CD14-positive monocyte (primary cell): ENCODE data around the gene TACC2. TPM values are rescaled to one million over a fixed set of nuclear protein-coding genes. Genes with fewer than 3 reads are reported as not detected.

Experiments
- DNase-seq, 3 donors: peaks; one replicate each; pipeline ENCODE4 v3.0.0-alpha.2; 2011 to 2022
- H2AFZ ChIP-seq: 2 replicates; pipeline ENCODE4 v1.6.0; 2012; ENCODE audit warnings: mild to moderate bottlenecking, low read depth, low read length, inconsistent platforms; ENCODE audit not compliant: insufficient read depth, poor library complexity, severe bottlenecking
- H3K27ac ChIP-seq, 2 donors: 1 replicate in 1 of 2; 2 replicates in 1 of 2; pipeline ENCODE4 v1.5.1; 2012 to 2013; ENCODE audit warnings: low read length in 2 of 2, control low read depth in 1 of 2, inconsistent platforms in 1 of 2, low read depth in 1 of 2, mild to moderate bottlenecking in 1 of 2
- H3K27me3 ChIP-seq, 2 donors: one replicate each; pipeline versions ENCODE4 v1.6.0 to v1.6.1; 2011 to 2013; ENCODE audit warnings: low read length in 2 of 2; ENCODE audit not compliant: control insufficient read depth in 2 of 2, insufficient read depth in 2 of 2
- H3K36me3 ChIP-seq, 2 donors: replicated peaks in 1 of 2; 1 replicate in 1 of 2; 2 replicates in 1 of 2; pipeline versions ENCODE4 v1.5.1 to v1.6.1; 2012 to 2013; ENCODE audit warnings: low read length in 2 of 2, control low read depth in 1 of 2, inconsistent platforms in 1 of 2, mild to moderate bottlenecking in 1 of 2; ENCODE audit not compliant: insufficient read depth in 2 of 2, control insufficient read depth in 1 of 2
- H3K4me1 ChIP-seq, 2 donors: 1 replicate in 1 of 2; 2 replicates in 1 of 2; pipeline versions ENCODE4 v1.5.1 to v1.6.1; 2012 to 2013; ENCODE audit warnings: low read length in 2 of 2, control low read depth in 1 of 2, inconsistent platforms in 1 of 2, mild to moderate bottlenecking in 1 of 2, moderate library complexity in 1 of 2; ENCODE audit not compliant: insufficient read depth in 2 of 2, control insufficient read depth in 1 of 2
- H3K4me2 ChIP-seq: replicated peaks from 2 replicates; pipeline ENCODE3; 2012; ENCODE audit warnings: low read length, moderate library complexity, mild to moderate bottlenecking; ENCODE audit not compliant: poor library complexity, severe bottlenecking; ENCODE audit errors: extremely low read depth
- H3K4me3 ChIP-seq, 3 experiments: fragments of 200-600 bp in 1 of 3; sonication (generic) in 1 of 3; replicated peaks in 1 of 3; 1 replicate in 2 of 3; 2 replicates in 1 of 3; pipeline ENCODE4 v1.5.1; 2011 to 2013; ENCODE audit warnings: low read length in 3 of 3, mild to moderate bottlenecking in 3 of 3, control low read depth in 2 of 3, low read depth in 2 of 3, inconsistent platforms in 1 of 3, moderate library complexity in 1 of 3
- H3K79me2 ChIP-seq: 2 replicates; pipeline ENCODE4 v1.6.0; 2012; ENCODE audit warnings: mild to moderate bottlenecking, control low read depth, inconsistent platforms, low read length, moderate library complexity; ENCODE audit not compliant: insufficient read depth
- H3K9ac ChIP-seq: 2 replicates; pipeline ENCODE4 v1.6.0; 2017; ENCODE audit warnings: low read length, mild to moderate bottlenecking; ENCODE audit not compliant: insufficient read depth, poor library complexity, severe bottlenecking
- H3K9me3 ChIP-seq, 2 donors: replicated peaks in 1 of 2; 1 replicate in 1 of 2; 2 replicates in 1 of 2; pipeline versions ENCODE4 v1.5.1 to v1.6.1; 2012 to 2013; ENCODE audit warnings: low read length in 2 of 2, control low read depth in 1 of 2; ENCODE audit not compliant: control insufficient read depth in 1 of 2, insufficient read depth in 1 of 2
- H4K20me1 ChIP-seq: 2 replicates; pipeline ENCODE4 v1.6.0; 2012; ENCODE audit warnings: mild to moderate bottlenecking, low read length, control low read depth, moderate library complexity; ENCODE audit not compliant: insufficient read depth
- H3K27ac Mint-ChIP-seq, 7 donors: one replicate each; pipeline ENCODE4 v1.8.0; 2020; ENCODE audit warnings: mild to moderate bottlenecking in 7 of 7, mixed read lengths in 7 of 7, moderate library complexity in 6 of 7, inconsistent platforms in 2 of 7
- H3K27me3 Mint-ChIP-seq, 3 donors: one replicate each; pipeline ENCODE4 v1.8.0; 2021 to 2022; ENCODE audit warnings: low read depth in 3 of 3, mild to moderate bottlenecking in 3 of 3, mixed read lengths in 3 of 3, moderate library complexity in 3 of 3, inconsistent platforms in 1 of 3
- H3K36me3 Mint-ChIP-seq, 2 donors: one replicate each; pipeline ENCODE4 v1.8.0; 2020; ENCODE audit warnings: mixed read lengths in 2 of 2, inconsistent platforms in 1 of 2, mild to moderate bottlenecking in 1 of 2
- H3K4me1 Mint-ChIP-seq: one replicate; pipeline ENCODE4 v1.8.0; 2020; ENCODE audit warnings: mild to moderate bottlenecking, mixed read lengths
- H3K4me3 Mint-ChIP-seq, 2 donors: one replicate each; pipeline ENCODE4 v1.8.0; 2020; ENCODE audit warnings: mild to moderate bottlenecking in 2 of 2, mixed read lengths in 2 of 2, moderate library complexity in 1 of 2
- H3K9me3 Mint-ChIP-seq, 7 donors: one replicate each; pipeline ENCODE4 v1.8.0; 2020 to 2022; ENCODE audit warnings: mixed read lengths in 7 of 7, mild to moderate bottlenecking in 6 of 7, moderate library complexity in 6 of 7, inconsistent platforms in 2 of 7
- WGBS: methylation state at CpG from one replicate; pipeline ENCODE4 v1.1.5; 2013; ENCODE audit warnings: missing lambda C conversion rate; ENCODE audit not compliant: insufficient coverage; 5-methylcytosine and 5-hydroxymethylcytosine counted together
- intact Hi-C, 2 donors: fragments of 100-400 bp; cut with micrococcal nuclease; formaldehyde crosslinking; loops; one replicate each; pipeline versions ENCODE4 v1.15.0 to v1.15.1; 2023
- polyA plus RNA-seq, 3 donors: library from polyadenylated mRNA; depleted of rRNA in 1 of 3; unstranded in 2 of 3; stranded (reverse) in 1 of 3; fragments of 300-500 nt in 2 of 3; fragments of >200 nt in 1 of 3; fragmentation: Illumina TruSeq in 2 of 3; gene quantifications; 1 replicate in 2 of 3; 2 replicates in 1 of 3; pipeline ENCODE4 v1.2.3, GENCODE V29; 2012 to 2021
- TF ChIP-seq, protein P1 (sequence below): fragments of 200-600 bp; IDR thresholded peaks from one replicate; pipeline ENCODE4 v1.8.0; 2022; ENCODE audit warnings: antibody characterized with exemption, mild to moderate bottlenecking

Gene TACC2
- polyA plus RNA-seq, 3 donors: 0.03 TPM; not detected in 2

DNA sequence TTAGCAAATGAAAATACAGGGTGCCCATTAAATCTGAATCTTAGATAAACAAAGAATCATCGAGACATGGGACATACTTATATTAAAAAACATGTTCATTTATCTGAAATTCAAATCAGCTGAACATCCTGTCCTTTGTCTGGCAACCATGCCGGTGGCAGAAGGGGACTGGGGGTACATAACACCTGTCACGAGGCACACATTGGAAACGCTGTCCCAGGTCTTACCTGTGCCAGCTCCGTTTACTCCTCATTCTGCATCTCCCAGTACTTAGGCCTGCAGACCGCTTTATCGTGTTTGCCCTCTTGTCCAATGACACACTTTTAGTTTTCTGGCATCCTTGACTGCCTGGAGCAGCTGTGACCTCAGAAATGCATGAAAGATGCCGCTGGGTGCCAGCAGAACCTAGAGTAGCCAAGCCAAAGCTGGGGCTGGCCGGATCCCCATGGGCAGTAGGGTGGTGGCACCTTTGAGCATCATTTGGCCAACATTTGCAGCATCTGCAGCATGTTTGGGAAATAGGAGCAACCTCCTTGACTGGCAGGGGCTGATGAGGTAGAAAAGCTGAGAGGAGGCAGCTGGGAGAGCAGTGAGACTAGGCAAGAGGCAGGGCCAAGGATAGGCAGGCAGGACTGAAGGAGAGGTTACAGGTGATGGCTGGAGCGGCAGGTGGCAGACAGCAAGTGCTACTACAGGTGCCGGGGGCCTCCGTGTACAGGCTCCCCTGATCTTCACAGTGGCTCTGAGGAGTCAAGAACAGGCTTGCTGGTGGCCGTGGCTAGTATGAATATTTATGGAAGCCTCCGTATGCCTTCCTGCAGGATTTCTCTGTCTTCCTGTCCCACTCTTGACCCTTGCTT lies 219.8 kb downstream of the TACC2 start:
- Histone ChIP-seq H3K9ac (no peak overlapping the region), H3K79me2 (no peaks in the 10 kb centered on the region)

DNA sequence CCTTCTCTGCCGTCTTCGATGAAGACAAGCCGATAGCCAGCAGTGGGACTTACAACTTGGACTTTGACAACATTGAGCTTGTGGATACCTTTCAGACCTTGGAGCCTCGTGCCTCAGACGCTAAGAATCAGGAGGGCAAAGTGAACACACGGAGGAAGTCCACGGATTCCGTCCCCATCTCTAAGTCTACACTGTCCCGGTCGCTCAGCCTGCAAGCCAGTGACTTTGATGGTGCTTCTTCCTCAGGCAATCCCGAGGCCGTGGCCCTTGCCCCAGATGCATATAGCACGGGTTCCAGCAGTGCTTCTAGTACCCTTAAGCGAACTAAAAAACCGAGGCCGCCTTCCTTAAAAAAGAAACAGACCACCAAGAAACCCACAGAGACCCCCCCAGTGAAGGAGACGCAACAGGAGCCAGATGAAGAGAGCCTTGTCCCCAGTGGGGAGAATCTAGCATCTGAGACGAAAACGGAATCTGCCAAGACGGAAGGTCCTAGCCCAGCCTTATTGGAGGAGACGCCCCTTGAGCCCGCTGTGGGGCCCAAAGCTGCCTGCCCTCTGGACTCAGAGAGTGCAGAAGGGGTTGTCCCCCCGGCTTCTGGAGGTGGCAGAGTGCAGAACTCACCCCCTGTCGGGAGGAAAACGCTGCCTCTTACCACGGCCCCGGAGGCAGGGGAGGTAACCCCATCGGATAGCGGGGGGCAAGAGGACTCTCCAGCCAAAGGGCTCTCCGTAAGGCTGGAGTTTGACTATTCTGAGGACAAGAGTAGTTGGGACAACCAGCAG lies 221.7 kb downstream of the TACC2 start:
- H3K4me1 Mint-ChIP-seq: no peaks in the 10 kb centered on the region
- H3K27me3 ChIP-seq: no peaks in the 10 kb centered on the region
- WGBS: 95% methylated on average over 23 of the region's 30 CpGs
- no peak overlapping the region for H3K4me2 ChIP-seq
- DNase-seq: no peak
- H3K4me3 Mint-ChIP-seq: no peak overlapping the region
- H3K27me3 Mint-ChIP-seq: peaks cover 0 to 12% (median 2%) of the 10 kb centered on the region in 3 donors
- no peak overlapping the region for H3K4me3 ChIP-seq
- H3K36me3 ChIP-seq: no peaks in the 10 kb centered on the region
- no peaks in the 10 kb centered on the region for H3K79me2 ChIP-seq
- H3K27ac ChIP-seq: no peak overlapping the region
- intact Hi-C loops: no loop called here
- H2AFZ ChIP-seq: no peak overlapping the region
- no peaks in the 10 kb centered on the region for H4K20me1 ChIP-seq
- peaks cover 0 to 6% (median 3%) of the 10 kb centered on the region in 7 donors for H3K9me3 Mint-ChIP-seq
- H3K27ac Mint-ChIP-seq: no peak overlapping the region
- H3K36me3 Mint-ChIP-seq: no peaks in the 10 kb centered on the region
- TF ChIP-seq, protein P1, sequence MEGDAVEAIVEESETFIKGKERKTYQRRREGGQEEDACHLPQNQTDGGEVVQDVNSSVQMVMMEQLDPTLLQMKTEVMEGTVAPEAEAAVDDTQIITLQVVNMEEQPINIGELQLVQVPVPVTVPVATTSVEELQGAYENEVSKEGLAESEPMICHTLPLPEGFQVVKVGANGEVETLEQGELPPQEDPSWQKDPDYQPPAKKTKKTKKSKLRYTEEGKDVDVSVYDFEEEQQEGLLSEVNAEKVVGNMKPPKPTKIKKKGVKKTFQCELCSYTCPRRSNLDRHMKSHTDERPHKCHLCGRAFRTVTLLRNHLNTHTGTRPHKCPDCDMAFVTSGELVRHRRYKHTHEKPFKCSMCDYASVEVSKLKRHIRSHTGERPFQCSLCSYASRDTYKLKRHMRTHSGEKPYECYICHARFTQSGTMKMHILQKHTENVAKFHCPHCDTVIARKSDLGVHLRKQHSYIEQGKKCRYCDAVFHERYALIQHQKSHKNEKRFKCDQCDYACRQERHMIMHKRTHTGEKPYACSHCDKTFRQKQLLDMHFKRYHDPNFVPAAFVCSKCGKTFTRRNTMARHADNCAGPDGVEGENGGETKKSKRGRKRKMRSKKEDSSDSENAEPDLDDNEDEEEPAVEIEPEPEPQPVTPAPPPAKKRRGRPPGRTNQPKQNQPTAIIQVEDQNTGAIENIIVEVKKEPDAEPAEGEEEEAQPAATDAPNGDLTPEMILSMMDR: no peak
- H3K4me1 ChIP-seq: no peaks in the 10 kb centered on the region
- H3K9ac ChIP-seq: no peak overlapping the region
- H3K9me3 ChIP-seq: peaks cover 0 to 3% of the 10 kb centered on the region in 2 donors

More for the DNA sequence above, 219.8 kb downstream of the TACC2 start:
- DNase-seq: no peak
- no peaks in the 10 kb centered on the region for H3K27me3 ChIP-seq
- no peak overlapping the region for H3K27ac ChIP-seq
- intact Hi-C loops: no loop called here
- peaks cover 0 to 3% of the 10 kb centered on the region in 2 donors for H3K9me3 ChIP-seq
- peak overlapping the region in 1 of 7 donors; percentile 56 for H3K27ac Mint-ChIP-seq
- H4K20me1 ChIP-seq: no peaks in the 10 kb centered on the region
- peaks cover 1 to 8% (median 4%) of the 10 kb centered on the region in 7 donors for H3K9me3 Mint-ChIP-seq
- H3K36me3 ChIP-seq: no peaks in the 10 kb centered on the region
- H3K27me3 Mint-ChIP-seq: peaks cover 0 to 13% (median 6%) of the 10 kb centered on the region in 3 donors
- H3K4me1 ChIP-seq: no peaks in the 10 kb centered on the region
- H2AFZ ChIP-seq: no peak overlapping the region
- H3K4me3 Mint-ChIP-seq: no peak overlapping the region
- H3K4me2 ChIP-seq: no peak overlapping the region
- TF ChIP-seq, protein P1: no peak
- no peaks in the 10 kb centered on the region for H3K36me3 Mint-ChIP-seq
- 93% methylated on average over 12 of the region's 14 CpGs for WGBS
- H3K4me3 ChIP-seq: no peak overlapping the region
- no peaks in the 10 kb centered on the region for H3K4me1 Mint-ChIP-seq
